Measurements from ENCODE around the gene TMEM123.

Gene TMEM123

GRCh38 chr11:102427068-102427467 is 25.5 kb downstream of the TMEM123 start:
- peak overlapping the region; percentile 59 for H3K27ac ChIP-seq
- H3K4me1 ChIP-seq (ENCODE audit: control insufficient read depth in 1 of 2, insufficient read depth in 1 of 2, low read depth in 1 of 2, low read length in 1 of 2): peaks cover 10 to 11% of the 10 kb centered on the region in 2 experiments
- H3K27me3 ChIP-seq: no peaks in the 10 kb centered on the region
- H3K4me3 ChIP-seq (ENCODE audit: low read depth in 1 of 2, low read length in 1 of 2): no peak overlapping the region
- H3K36me3 ChIP-seq: no peaks in the 10 kb centered on the region
- no peak for TF ChIP-seq CTCF (IDR thresholded peaks at IDR 0.05)
- H3K9me3 ChIP-seq: no peaks in the 10 kb centered on the region

- no peaks in the 10 kb centered on the region for H3K36me3 ChIP-seq
- no peaks in the 10 kb centered on the region for H3K9me3 ChIP-seq
- H3K4me3 ChIP-seq (ENCODE audit: low read depth in 1 of 2, low read length in 1 of 2): no peak overlapping the region
- H3K27ac ChIP-seq: no peak overlapping the region
- H3K27me3 ChIP-seq: no peaks in the 10 kb centered on the region
- no peak for TF ChIP-seq CTCF (IDR thresholded peaks at IDR 0.05)
- H3K4me1 ChIP-seq (ENCODE audit: control insufficient read depth in 1 of 2, insufficient read depth in 1 of 2, low read depth in 1 of 2, low read length in 1 of 2): peaks cover 10 to 11% of the 10 kb centered on the region in 2 experiments
Measured at GRCh38 chr11:102426570-102426969, 26.0 kb downstream of the TMEM123 start.

GRCh38 chr11:102426000-102426399 is 26.6 kb downstream of the TMEM123 start:
- Histone ChIP-seq H3K27ac (no peak overlapping the region), H3K9me3 (no peaks in the 10 kb centered on the region), H3K4me1 (ENCODE audit: control insufficient read depth in 1 of 2, insufficient read depth in 1 of 2, low read depth in 1 of 2, low read length in 1 of 2) (peaks cover 10 to 11% of the 10 kb centered on the region in 2 experiments), H3K36me3 (no peaks in the 10 kb centered on the region), H3K27me3 (no peaks in the 10 kb centered on the region), H3K4me3 (ENCODE audit: low read depth in 1 of 2, low read length in 1 of 2) (no peak overlapping the region)
- TF ChIP-seq CTCF (IDR thresholded peaks at IDR 0.05): no peak

GRCh38 chr11:102423936-102424335 is 28.6 kb downstream of the TMEM123 start:
- H3K4me1 ChIP-seq (ENCODE audit: control insufficient read depth in 1 of 2, insufficient read depth in 1 of 2, low read depth in 1 of 2, low read length in 1 of 2): peaks cover 10 to 11% of the 10 kb centered on the region in 2 experiments
- H3K36me3 ChIP-seq: no peaks in the 10 kb centered on the region
- H3K27ac ChIP-seq: no peak overlapping the region
- H3K27me3 ChIP-seq: no peaks in the 10 kb centered on the region
- no peak overlapping the region for H3K4me3 ChIP-seq (ENCODE audit: low read depth in 1 of 2, low read length in 1 of 2)
- no peak for TF ChIP-seq CTCF (IDR thresholded peaks at IDR 0.05)
- H3K9me3 ChIP-seq: no peaks in the 10 kb centered on the region

- Histone ChIP-seq H3K36me3 (no peaks in the 10 kb centered on the region), H3K4me3 (ENCODE audit: low read depth in 1 of 2, low read length in 1 of 2) (no peak overlapping the region), H3K27ac (no peak overlapping the region), H3K27me3 (no peaks in the 10 kb centered on the region), H3K4me1 (ENCODE audit: control insufficient read depth in 1 of 2, insufficient read depth in 1 of 2, low read depth in 1 of 2, low read length in 1 of 2) (peaks cover 10 to 11% of the 10 kb centered on the region in 2 experiments), H3K9me3 (no peaks in the 10 kb centered on the region)
- no peak for TF ChIP-seq CTCF (IDR thresholded peaks at IDR 0.05)
Measured at GRCh38 chr11:102422817-102423712, 29.5 kb downstream of the TMEM123 start.
